Astrocyte (in vitro differentiated cells and primary cell): ENCODE data around the gene TRAPPC14. TPM values are rescaled to one million over a fixed set of nuclear protein-coding genes. Genes with fewer than 3 reads are reported as not detected.
"Not testable (repeated sequence)": the region's sequence is repeated elsewhere in the genome, so short reads cannot be mapped to it uniquely, and the experiment has no call there.

Source experiments
- DNase-seq: peaks from one replicate; pipeline ENCODE4 v3.0.0-alpha.2; 2010; ENCODE audit warnings: low read depth
- FAIRE-seq: peaks from 2 replicates; lab custom pipeline; 2011; peaks lifted over from hg19 to GRCh38; lab: Jason Lieb, UNC
- H2AFZ ChIP-seq: 2 replicates; pipeline ENCODE4 v1.6.0; 2012; ENCODE audit warnings: low read depth, low read length, inconsistent platforms
- H3K27ac ChIP-seq: 2 replicates; pipeline ENCODE4 v1.5.1; 2011; ENCODE audit warnings: low read depth, low read length, inconsistent platforms
- H3K27me3 ChIP-seq: 2 replicates; pipeline ENCODE4 v1.6.0; 2011; ENCODE audit warnings: low read length, inconsistent platforms; ENCODE audit not compliant: insufficient read depth
- H3K36me3 ChIP-seq: 2 replicates; pipeline ENCODE4 v1.5.1; 2011; ENCODE audit warnings: low read length, inconsistent platforms; ENCODE audit not compliant: insufficient read depth
- H3K4me1 ChIP-seq: 2 replicates; pipeline ENCODE4 v1.5.1; 2011; ENCODE audit warnings: low read length, inconsistent platforms; ENCODE audit not compliant: insufficient read depth
- H3K4me2 ChIP-seq: 2 replicates; pipeline ENCODE4 v1.6.0; 2012; ENCODE audit warnings: low read length, inconsistent platforms
- H3K4me3 ChIP-seq: 2 replicates; pipeline ENCODE4 v1.5.1; 2011; ENCODE audit warnings: low read depth, mild to moderate bottlenecking, low read length, inconsistent platforms; ENCODE audit not compliant: insufficient read depth
- H3K79me2 ChIP-seq: 2 replicates; pipeline ENCODE4 v1.6.0; 2012; ENCODE audit warnings: mild to moderate bottlenecking, low read length, inconsistent platforms; ENCODE audit not compliant: insufficient read depth
- H3K9ac ChIP-seq: 2 replicates; pipeline ENCODE4 v1.6.0; 2012; ENCODE audit warnings: mild to moderate bottlenecking, low read length, inconsistent platforms
- H3K9me3 ChIP-seq: 2 replicates; pipeline ENCODE4 v1.5.1; 2012; ENCODE audit warnings: low read depth, mild to moderate bottlenecking, low read length, inconsistent platforms; ENCODE audit not compliant: insufficient read depth
- H4K20me1 ChIP-seq: 2 replicates; pipeline ENCODE4 v1.6.0; 2012; ENCODE audit warnings: low read length, inconsistent platforms; ENCODE audit not compliant: insufficient read depth
- H3K27ac Mint-ChIP-seq: one replicate; pipeline ENCODE4 v1.8.0; 2021; ENCODE audit warnings: mild to moderate bottlenecking, mixed read lengths; ENCODE audit not compliant: unreplicated experiment
- H3K27me3 Mint-ChIP-seq: one replicate; pipeline ENCODE4 v1.8.0; 2021; ENCODE audit warnings: low read depth, mixed read lengths; ENCODE audit not compliant: unreplicated experiment
- H3K36me3 Mint-ChIP-seq: one replicate; pipeline ENCODE4 v1.8.0; 2021; ENCODE audit warnings: low read depth, mixed read lengths; ENCODE audit not compliant: unreplicated experiment
- H3K4me1 Mint-ChIP-seq: one replicate; pipeline ENCODE4 v1.8.0; 2021; ENCODE audit warnings: low read depth, mixed read lengths; ENCODE audit not compliant: unreplicated experiment
- H3K4me3 Mint-ChIP-seq: one replicate; pipeline ENCODE4 v1.8.0; 2021; ENCODE audit warnings: mild to moderate bottlenecking, moderate library complexity, mixed read lengths; ENCODE audit not compliant: unreplicated experiment
- H3K9me3 Mint-ChIP-seq: one replicate; pipeline ENCODE4 v1.8.0; 2021; ENCODE audit warnings: mild to moderate bottlenecking, mixed read lengths; ENCODE audit not compliant: unreplicated experiment
- CTCF ChIP-seq: IDR thresholded peaks from 2 replicates; pipeline ENCODE4 v1.5.1; 2011; ENCODE audit warnings: low read depth, mild to moderate bottlenecking, inconsistent platforms, low read length, moderate library complexity; ENCODE audit not compliant: insufficient read depth
- EZH2 ChIP-seq: IDR thresholded peaks from 2 replicates; pipeline ENCODE4 v1.6.1; 2012; ENCODE audit warnings: mild to moderate bottlenecking, low read length, inconsistent platforms; ENCODE audit not compliant: insufficient read depth
- total RNA-seq: library from RNA; stranded (reverse); gene quantifications from 2 replicates; pipeline ENCODE4 v1.2.1, GENCODE V29; 2021

The TRAPPC14 gene
- total RNA-seq, 1 donor from 2014 or later: 18.7 TPM

GRCh38 chr7:100148559-100149328 lies 9.8 kb downstream of the TRAPPC14 start, which contains the start of gene LAMTOR4:
Gene LAMTOR4, plus strand, starts transcription at chr7:100148918. Its CDS starts 55 bp downstream, at chr7:100148973.
- H3K27me3 Mint-ChIP-seq: no peaks in the 10 kb centered on the region
- Histone ChIP-seq H4K20me1 (peaks cover 12% of the 10 kb centered on the region), H3K79me2 (peaks cover 17% of the 10 kb centered on the region), H3K4me1 (peaks cover 3% of the 10 kb centered on the region), H3K27ac (peak within 1 kb of the TSS; percentile 60), H3K9me3 (no peaks in the 10 kb centered on the region), H3K4me3 (peak within 1 kb of the TSS; percentile 88), H3K36me3 (no peaks in the 10 kb centered on the region), H3K27me3 (no peaks in the 10 kb centered on the region), H3K4me2 (peak within 1 kb of the TSS; percentile 99), H3K9ac (peak within 1 kb of the TSS; percentile 96), H2AFZ (peak within 1 kb of the TSS; percentile 88)
- H3K36me3 Mint-ChIP-seq: peaks cover 6% of the 10 kb centered on the region
- peak within 1 kb of the TSS; percentile 86 for H3K27ac Mint-ChIP-seq
- peak within 1 kb of the TSS; percentile 98 for H3K4me3 Mint-ChIP-seq
- FAIRE-seq (peak; percentile 64), DNase-seq (peak; percentile 97)
- no peaks in the 10 kb centered on the region for H3K4me1 Mint-ChIP-seq
- no peaks in the 10 kb centered on the region for H3K9me3 Mint-ChIP-seq
- no peak for TF ChIP-seq CTCF
- TF ChIP-seq EZH2: no peak

- no peaks in the 10 kb centered on the region for H3K27me3 ChIP-seq
- peak overlapping the region; percentile 46 for H3K4me3 ChIP-seq
- Mint-ChIP-seq H3K27ac (peak overlapping the region; percentile 86), H3K36me3 (peaks cover 3% of the 10 kb centered on the region), H3K4me1 (no peaks in the 10 kb centered on the region), H3K9me3 (no peaks in the 10 kb centered on the region), H3K4me3 (peak overlapping the region; percentile 98), H3K27me3 (no peaks in the 10 kb centered on the region)
- TF ChIP-seq CTCF (no peak), EZH2 (no peak)
- peaks cover 3% of the 10 kb centered on the region for H3K4me1 ChIP-seq
- peak overlapping the region; percentile 99 for H3K4me2 ChIP-seq
- H2AFZ ChIP-seq: peak overlapping the region; percentile 88
- peak overlapping the region; percentile 61 for H3K9ac ChIP-seq
- no peak for FAIRE-seq
- H4K20me1 ChIP-seq: peaks cover 8% of the 10 kb centered on the region
- peak overlapping the region; percentile 34 for H3K27ac ChIP-seq
- H3K9me3 ChIP-seq: no peaks in the 10 kb centered on the region
- H3K79me2 ChIP-seq: peaks cover 17% of the 10 kb centered on the region
- no peak for DNase-seq
- H3K36me3 ChIP-seq: no peaks in the 10 kb centered on the region
Observed at GRCh38 chr7:100148225-100148558, 10.3 kb downstream of the TRAPPC14 start.

GRCh38 chr7:100147278-100147677 lies 11.2 kb downstream of the TRAPPC14 start:
- H4K20me1 ChIP-seq: peaks cover 3% of the 10 kb centered on the region
- no peaks in the 10 kb centered on the region for H3K27me3 Mint-ChIP-seq
- no peaks in the 10 kb centered on the region for H3K36me3 Mint-ChIP-seq
- TF ChIP-seq CTCF (no peak), EZH2 (no peak)
- no peak overlapping the region for H2AFZ ChIP-seq
- no peaks in the 10 kb centered on the region for H3K9me3 Mint-ChIP-seq
- no peak overlapping the region for H3K27ac Mint-ChIP-seq
- no peak overlapping the region for H3K4me3 Mint-ChIP-seq
- H3K4me2 ChIP-seq: no peak overlapping the region
- peaks cover 3% of the 10 kb centered on the region for H3K4me1 ChIP-seq
- H3K27ac ChIP-seq: no peak overlapping the region
- no peaks in the 10 kb centered on the region for H3K36me3 ChIP-seq
- H3K79me2 ChIP-seq: peaks cover 17% of the 10 kb centered on the region
- DNase-seq (no peak), FAIRE-seq (no peak)
- H3K9ac ChIP-seq: no peak overlapping the region
- H3K27me3 ChIP-seq: no peaks in the 10 kb centered on the region
- peaks cover 2% of the 10 kb centered on the region for H3K4me1 Mint-ChIP-seq
- H3K4me3 ChIP-seq: no peak overlapping the region
- H3K9me3 ChIP-seq: no peaks in the 10 kb centered on the region

- H3K36me3 ChIP-seq, FAIRE-seq, H3K9ac ChIP-seq, H3K27me3 ChIP-seq, H3K27ac Mint-ChIP-seq, H3K27ac ChIP-seq, H3K4me1 Mint-ChIP-seq, H3K4me2 ChIP-seq, H3K4me3 ChIP-seq, H3K4me1 ChIP-seq, H3K4me3 Mint-ChIP-seq, H2AFZ ChIP-seq, H3K36me3 Mint-ChIP-seq, H3K9me3 ChIP-seq, H3K27me3 Mint-ChIP-seq, H3K9me3 Mint-ChIP-seq, H4K20me1 ChIP-seq: not testable (repeated sequence)
- DNase-seq: peak; percentile 77
- H3K79me2 ChIP-seq: peaks cover 17% of the 10 kb centered on the region
Observed at GRCh38 chr7:100146350-100146749, 12.2 kb downstream of the TRAPPC14 start.
